HG02623 (cell line): ENCODE data around the gene ZNG1C.
"Not testable (repeated sequence)": the region's sequence is repeated elsewhere in the genome, so short reads cannot be mapped to it uniquely, and the experiment has no call there.

Experiments used
- ATAC-seq: cut with Tn5 transposase; IDR thresholded peaks from one replicate; pipeline ENCODE4 v1.9.1; 2021; ENCODE audit warnings: moderate library complexity; ENCODE audit not compliant: unreplicated experiment

ZNG1C gene

DNA sequence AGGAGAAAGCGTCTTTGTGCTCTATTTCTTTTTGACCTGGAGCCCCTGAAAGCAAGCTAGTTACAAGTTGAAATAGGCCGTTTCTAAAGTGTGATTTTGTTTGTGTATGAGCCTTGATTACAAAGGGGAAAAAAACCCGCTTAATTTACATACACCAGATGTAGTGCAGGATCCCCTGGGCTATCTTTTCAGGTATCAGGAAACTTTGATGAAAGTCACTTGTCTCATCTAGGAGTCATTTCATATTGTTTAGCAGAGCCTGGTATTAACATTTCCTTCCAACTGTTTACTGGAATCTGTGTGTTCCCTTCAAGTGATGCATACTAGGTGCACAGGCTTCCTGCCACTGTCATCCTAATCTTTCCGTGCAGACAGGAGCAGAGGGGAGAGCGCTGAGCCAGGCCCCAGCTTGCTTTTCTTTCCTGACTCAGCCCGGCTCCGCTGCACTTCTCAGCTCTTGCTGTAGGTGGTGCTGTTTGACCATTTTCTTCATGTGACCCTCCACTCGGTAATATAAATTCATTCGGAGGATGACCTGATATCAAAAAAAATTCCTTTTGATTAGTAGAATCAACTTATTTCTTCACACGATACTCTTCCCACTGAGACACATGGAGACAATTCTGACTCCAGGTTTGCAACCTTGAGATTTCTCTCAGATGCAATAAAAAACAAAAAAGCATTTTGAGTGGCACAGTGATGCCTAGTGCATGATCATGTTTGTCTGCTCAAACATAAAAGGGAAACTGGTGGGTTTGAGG is 100.7 kb downstream of the ZNG1C start:
- peak; percentile 78 for ATAC-seq

DNA sequence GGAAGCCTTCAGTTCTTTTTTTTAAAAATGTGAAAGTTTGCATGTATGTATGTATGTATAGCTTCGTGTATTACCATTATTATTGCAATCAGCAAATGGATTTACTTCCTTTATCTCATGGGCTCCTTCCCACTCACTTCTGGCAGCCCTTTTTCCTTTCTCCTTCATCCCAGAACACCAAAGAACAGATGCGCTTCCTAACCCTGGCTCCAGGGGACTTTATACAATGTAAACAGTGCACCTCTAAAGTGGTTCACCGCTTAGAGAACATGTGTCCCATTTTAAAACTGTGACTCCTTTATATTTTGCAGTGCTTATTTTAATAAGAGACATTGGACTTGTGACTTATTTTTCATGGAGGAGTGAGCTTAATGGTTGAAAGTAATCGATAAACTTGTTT is 101.5 kb downstream of the ZNG1C start:
- not testable (repeated sequence) for ATAC-seq

DNA sequence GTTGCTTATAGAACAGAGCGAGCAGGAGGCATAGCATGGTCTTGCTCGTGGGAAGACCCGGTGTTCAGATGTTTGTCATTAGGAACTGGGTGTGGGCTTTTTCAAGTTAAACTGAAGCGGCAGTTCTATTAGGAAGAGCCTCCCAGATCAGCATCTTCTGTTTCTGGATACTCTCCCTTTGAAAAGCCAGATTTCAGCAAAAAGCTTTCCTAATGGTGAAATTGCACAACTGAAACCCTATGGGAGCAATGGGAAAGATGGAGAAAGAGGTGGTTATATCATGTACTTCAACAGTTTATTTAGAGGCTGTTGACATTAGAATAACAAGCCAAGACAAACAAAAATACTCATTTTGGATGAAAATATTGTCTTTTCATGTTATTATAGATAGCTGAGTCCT is 102.2 kb downstream of the ZNG1C start:
- not testable (repeated sequence) for ATAC-seq
